ENCODE measurements around the gene EHMT1.
"Not testable (repeated sequence)": the region's sequence is repeated elsewhere in the genome, so short reads cannot be mapped to it uniquely, and the experiment has no call there.

EHMT1 gene

DNA sequence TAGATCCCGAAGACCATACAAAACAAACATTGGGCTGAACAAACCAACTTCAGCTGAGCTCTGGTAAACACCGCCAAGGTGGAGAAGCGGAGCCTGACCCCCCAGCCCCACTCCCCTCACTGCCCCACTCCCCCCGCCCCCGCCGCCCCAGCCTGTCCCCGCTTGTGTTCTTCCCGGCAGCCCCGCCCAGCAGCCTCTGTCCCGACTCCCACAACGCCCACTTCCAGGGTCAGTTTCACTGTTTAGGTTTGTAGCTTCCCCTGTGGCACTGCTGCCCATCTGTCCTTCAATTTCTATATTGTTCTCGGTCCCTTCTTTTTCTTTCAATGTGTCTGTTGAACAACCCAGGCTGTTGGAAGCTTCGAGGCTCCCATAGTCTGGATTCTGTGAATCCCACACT is 146.7 kb downstream of the EHMT1 start:
- DNase-seq: no peak

DNA sequence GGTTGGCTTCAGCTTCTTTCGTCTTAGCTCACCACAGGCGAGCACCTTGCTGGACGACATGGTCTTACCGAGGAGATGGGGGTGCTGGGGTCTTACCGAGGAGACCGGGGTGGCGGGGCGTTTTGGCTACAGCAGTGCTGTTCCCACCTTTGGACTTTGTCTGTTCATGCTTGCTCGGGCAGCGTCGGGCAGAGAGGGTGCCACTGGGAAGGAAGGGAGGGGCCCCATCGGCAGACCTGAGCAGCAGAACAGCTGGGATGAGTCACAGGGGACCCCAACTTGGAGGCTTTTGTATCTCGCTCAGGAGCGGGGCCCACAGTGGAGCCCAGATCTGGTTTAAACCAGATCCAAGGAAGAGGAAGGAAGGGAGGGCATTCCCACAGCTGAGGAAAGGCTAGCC is 152.8 kb downstream of the EHMT1 start:
- no peak for DNase-seq

DNA sequence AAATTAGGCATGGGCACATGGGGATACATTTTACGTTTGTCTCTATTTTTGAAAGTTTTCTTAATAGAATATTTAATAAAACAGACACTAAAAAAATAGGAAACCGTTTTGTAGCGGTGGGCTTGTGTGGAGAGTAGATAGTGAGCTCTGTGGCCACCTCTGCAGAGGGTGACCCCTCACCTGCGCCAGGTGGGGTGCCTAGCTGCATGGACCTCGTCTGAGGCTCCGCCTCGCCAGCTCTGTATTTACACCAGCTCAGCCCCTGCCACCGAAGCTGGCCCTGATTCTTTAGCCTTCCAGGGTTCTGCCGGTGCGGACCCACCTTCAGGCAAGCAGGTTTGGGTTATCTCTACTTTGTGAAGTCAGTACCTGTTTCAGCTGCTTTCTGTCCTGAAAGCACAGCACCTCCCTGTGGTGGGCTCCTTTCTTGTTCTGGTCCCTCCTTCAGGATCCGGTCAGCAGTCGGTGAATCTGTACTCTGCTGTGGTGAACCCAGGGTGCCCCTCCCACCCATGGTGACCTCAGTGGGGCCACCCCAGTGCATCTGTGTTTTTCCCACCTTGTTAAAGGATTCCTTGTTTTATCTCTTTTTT is 153.6 kb downstream of the EHMT1 start:
- no peak for DNase-seq

DNA sequence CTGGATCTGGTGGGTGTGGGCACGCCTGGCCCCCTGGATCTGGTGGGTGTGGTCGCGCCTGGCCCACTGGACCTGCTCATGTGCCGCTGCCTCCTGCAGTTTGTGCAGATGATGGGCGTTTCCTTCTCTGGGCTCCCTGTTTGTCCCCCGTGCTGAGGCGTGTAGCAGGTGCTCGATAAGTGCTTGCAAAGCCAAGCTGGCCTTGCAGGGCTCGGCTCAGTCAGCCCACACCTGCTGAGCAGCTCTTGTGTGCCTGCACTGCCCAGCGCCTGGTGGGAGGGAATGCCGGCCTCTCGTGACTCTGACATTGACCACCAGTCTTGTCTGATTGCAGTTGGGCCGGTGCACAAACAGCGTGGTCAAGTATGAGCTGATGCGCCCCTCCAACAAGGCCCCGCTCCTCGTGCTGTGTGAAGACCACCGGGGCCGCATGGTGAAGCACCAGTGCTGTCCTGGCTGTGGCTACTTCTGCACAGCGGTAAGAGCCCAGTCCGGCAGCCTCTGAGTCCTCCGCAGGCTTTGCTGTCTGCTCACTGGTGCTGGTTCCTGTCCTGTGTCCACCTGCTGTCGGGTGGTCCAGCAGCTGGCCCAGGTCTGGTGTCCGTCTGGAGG is 156.1 kb downstream of the EHMT1 start:
- DNase-seq: no peak

DNA sequence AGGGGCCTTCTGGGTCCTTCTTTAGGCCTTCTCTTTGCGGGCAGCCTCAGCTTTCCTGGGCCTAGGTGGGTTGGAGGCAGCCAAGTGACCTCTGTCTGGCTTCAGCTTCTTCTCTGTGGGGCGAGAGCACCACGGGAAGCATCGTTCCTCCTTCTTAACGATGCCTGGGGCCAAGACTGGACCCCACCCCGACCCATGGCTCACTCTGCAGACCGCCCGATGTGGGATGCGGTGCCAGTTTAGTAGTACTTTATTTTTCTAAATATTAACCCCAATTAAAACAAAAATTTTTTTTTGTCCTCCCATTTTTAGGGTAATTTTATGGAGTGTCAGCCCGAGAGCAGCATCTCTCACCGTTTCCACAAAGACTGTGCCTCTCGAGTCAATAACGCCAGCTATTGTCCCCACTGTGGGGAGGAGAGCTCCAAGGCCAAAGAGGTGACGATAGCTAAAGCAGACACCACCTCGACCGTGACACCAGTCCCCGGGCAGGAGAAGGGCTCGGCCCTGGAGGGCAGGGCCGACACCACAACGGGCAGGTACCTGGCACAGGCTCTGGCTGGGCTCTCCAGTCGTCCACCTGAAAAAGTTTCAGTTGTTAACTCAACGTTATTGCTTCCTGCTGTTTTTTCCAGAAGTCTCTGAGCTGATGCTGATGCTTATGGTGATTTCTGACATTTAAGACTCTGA is 157.6 kb downstream of the EHMT1 start:
- DNase-seq: no peak

DNA sequence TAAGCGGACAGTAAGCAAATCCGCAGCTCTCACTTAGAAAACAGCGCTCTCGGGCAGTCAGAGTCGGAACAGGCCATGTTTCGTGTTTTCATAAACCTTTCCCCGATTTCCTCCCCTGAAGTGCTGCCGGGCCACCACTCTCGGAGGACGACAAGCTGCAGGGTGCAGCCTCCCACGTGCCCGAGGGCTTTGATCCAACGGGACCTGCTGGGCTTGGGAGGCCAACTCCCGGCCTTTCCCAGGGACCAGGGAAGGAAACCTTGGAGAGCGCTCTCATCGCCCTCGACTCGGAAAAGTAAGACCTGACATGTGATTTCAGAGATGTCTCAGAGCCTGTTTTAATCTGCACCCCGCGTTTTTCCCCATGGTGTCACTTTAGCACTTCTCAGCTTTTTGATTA is 159.0 kb downstream of the EHMT1 start:
- no peak for DNase-seq

DNA sequence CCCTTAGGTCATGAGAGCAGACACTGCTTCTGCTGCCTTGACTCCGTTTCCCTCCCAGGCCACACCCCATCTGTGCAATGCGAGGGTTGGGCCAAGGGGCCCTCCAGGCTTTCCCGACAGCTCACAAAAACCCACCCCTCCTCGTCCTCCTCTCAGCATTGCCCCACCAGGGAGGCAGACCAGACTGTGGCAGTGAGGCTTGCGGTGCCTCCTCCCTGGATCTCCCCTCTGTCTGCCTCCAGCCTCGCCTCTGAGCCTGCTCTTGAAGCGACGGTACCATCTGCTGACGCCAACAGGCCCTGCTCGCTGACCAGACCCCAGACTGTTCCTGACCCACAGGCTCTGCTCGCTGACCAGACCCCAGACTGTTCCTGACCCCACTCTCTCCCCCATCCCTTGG is 159.5 kb downstream of the EHMT1 start:
- no peak for DNase-seq

DNA sequence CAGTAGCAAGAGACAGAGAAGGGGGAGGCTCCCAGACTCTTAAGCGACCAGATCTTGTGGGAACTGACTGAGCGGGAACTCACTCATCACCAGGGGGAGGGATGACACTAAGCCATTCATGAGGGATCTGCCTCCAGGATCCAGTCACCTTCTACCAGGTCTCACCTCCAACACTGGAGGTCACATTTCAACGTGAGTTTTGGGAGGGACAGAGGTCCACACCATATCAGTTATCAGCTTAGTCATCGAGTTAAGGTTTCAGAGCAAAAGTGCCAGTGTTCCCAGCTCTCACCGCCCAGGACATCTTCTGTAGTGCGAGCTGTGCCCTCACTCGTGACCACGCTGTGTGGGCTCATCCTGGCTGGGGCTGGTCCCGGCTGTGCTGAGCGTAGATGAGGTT is 160.1 kb downstream of the EHMT1 start:
- no peak for DNase-seq

DNA sequence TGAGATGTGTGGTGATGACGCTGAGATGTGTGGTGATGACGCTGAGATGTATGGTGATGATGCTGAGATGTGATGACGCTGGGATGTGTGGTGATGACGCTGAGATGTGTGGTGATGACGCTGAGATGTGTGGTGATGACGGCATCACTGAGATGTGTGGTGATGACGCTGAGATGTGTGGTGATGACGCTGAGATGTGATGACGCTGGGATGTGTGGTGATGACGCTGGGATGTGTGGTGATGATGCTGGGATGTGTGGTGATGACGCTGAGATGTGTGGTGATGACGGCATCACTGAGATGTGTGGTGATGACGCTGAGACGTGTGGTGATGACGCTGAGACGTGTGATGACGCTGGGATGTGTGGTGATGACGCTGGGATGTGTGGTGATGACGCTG is 161.2 kb downstream of the EHMT1 start:
- not testable (repeated sequence) for DNase-seq

DNA sequence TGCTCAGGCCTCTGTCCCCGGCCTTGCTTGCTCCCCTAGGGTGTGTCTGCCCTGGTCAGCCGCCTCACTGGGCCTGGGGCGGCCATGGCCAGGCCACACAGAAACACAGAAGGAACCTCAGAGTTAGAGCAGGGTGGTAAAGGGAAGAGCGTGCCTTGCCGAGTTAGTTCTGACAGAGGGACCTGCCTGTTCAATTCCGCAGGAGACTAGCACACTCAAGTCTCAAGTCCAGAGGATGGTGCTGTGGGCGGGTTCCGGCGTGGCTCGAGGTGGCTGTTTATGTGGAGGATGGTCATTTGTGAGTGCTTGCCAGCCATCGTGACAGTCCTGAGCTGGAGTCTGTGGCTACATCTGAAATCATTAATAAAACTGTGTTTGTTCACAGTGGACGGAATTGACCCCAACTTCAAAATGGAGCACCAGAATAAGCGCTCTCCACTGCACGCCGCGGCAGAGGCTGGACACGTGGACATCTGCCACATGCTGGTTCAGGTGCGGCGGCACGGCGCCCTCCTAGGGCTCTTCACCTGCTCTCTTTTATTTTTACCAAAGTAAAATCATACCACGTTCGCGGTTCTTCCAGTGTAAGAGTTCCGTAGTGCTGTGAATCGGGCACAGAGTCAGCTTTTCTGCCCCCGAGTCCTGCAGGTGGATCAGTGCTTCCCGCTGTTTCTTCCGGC is 163.2 kb downstream of the EHMT1 start:
- no peak for DNase-seq

DNA sequence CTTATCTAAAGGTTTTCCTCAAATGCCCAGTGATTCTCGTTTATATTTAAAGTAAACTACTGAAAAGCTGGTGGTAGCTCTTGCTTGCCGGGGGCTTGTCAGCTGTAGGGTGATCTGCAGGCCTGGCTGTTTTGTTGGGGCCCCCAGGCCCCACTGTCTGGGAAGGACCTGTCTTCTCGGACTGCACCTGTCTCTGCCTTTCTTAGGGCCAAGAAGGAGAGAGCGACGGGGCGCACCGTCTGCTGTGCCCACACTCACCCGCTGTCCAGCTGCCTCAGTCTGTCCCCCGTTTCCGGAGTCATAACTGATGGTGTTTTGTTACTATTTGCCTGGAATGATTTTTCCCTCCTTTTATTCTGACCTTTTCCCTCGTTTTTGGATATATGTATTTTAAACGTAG is 164.7 kb downstream of the EHMT1 start:
- DNase-seq: peak; percentile 38

DNA sequence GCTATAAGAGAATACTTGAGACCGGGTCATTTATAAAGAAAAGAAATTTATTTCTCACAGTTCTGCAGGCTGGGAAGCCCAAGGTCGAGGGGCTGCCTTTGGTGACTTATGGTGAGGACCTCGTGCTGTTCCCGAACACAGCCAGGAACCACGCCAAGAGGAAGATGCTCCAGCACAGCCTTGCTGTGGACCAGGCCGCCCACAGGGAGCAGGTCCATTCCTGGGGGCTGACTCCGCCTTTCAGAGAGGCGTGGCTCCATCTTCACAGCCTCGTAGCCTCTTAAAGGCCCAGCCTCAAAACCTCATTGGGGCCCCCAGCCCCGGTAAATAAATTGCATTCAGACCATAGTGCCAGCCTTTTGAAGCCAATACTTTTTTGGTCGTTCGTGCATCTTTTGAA is 165.2 kb downstream of the EHMT1 start:
- no peak for DNase-seq

DNA sequence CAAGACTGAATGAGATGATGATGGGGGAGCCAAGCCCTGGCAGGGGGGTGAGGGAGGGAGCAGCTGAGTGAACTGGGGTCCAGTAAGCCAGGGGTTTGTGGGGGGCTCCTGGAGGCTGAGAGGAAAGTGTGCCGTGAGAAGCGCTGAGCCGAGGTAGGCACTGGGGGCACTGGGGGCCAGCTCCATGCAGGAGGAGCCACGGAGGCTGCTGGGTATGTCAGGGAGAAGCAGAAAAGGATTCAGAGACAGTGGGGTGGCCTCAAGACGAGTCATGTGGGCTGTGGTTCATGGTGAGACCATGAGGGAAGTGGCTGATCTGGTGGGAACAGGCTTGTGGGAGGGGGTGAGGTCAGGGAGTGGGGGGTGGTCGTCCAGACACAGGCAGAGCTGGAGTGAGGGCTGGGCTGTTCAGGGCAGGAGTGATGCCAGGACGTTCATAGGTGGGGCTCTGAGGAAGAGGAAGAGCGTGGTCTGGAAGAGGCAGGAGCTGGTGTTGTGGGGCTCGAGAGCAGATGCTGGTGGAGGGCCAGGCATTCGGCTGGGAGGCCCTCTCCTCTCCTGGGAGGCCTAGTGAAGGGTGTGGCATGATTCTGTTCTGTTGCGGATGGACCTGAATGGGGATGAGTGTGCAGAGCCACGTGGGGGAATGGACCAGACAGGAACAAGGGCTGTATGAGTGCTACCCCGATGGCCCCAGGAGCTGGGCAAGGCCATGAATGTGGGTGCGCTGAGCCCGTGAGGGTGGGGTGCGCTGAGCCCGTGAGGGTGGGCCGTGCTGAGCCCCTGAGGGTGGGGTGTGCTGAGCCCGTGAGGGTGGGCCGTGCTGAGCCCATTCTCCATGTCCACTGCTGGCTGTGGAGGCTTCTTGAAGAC is 166.1 kb downstream of the EHMT1 start:
- DNase-seq: no peak

DNA sequence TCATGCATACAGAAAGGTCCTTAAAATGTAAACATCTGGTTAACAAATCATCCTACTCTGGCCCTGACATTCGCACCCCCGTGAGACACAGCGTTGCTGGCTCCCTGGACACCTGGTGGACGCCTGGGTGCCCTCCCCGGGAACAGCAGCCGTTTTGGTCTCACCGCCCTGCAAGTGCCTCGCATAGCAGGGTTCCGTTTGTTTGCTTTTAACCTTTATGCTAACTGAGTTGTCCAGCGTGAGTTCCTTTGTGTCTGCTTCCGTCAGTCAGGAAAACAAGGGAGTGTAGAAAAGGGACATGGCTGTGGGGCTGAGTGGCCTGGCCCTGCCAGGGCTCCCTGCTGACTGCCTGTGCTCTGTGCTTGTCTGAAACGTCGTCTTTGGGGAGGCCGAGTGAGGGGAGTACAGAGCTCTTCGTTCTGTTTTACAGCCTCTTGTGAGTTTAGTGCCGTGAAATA is 166.9 kb downstream of the EHMT1 start:
- no peak for DNase-seq

DNA sequence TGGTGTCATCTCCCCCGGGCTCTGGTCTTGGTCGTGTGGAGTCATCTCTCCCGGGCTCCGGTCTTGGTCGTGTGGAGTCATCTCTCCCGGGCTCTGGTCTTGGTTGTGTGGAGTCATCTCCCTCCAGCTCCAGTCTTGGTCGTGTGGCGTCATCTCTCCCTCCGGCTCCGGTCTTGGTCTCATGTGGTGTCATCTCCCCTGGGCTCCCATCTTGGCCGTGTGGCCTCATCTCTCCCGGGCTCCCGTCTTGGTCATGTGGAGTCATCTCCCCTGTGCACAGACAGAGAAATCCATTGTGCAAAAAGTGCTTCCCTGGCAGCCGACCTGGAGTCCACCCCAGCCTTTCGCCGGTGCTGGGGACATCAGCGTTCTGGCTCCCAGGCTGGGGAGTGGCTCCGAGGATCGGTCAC is 167.7 kb downstream of the EHMT1 start:
- DNase-seq: no peak

DNA sequence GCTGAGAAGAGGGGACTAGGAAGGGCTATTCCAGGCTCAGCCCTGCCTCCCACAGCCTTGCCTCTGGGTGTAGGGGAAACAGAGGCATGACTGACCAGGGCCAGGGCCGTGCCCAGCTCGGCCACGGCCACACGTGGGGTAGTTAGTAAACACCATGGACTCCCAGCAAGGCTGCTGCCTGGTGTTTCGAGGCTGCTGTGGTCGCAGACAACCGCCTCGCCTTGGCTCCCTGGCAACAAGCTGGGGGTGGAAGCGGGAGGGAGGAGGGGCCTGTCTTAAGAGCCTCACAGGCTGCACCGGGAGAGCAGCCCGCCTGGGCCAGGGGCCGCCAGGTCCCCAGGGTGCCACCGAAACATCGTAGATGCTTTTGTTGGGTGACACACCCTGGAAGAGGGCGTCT is 168.6 kb downstream of the EHMT1 start:
- no peak for DNase-seq

DNA sequence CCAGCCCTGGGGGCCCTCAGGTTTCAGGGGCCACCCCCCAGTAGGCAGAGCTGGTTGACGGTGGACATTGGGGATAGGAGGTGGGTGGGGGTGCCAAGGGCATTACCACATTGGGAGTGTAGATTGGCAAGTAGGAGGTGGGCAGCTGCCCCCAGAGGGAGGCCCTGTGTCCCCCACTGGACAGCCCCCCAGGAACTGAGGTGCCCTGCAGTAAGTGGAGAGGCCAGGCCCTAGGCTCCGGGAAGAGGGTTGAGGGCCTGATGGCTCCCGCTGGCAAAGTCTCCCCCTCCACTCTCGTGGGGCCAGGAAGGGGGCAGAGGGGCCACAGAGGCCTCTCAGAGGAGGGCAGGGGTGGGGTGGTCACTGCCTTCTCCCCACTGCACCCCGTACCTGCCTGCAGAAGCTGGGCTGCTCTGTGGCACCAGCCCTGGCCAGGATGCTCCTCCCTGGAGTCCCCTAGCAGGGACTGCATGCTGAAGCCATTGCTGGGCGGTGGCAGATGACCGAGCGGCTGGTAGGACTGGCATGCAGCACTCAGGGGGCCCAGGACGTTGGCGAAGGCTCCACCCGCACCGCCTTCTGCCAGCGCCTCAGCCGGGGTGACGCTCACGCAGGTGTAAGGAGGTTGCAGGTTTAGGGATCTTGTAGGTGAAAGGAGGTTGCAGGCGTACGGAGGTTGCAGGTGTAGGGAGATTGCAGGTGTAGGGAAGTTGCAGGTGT is 169.1 kb downstream of the EHMT1 start:
- no peak for DNase-seq

DNA sequence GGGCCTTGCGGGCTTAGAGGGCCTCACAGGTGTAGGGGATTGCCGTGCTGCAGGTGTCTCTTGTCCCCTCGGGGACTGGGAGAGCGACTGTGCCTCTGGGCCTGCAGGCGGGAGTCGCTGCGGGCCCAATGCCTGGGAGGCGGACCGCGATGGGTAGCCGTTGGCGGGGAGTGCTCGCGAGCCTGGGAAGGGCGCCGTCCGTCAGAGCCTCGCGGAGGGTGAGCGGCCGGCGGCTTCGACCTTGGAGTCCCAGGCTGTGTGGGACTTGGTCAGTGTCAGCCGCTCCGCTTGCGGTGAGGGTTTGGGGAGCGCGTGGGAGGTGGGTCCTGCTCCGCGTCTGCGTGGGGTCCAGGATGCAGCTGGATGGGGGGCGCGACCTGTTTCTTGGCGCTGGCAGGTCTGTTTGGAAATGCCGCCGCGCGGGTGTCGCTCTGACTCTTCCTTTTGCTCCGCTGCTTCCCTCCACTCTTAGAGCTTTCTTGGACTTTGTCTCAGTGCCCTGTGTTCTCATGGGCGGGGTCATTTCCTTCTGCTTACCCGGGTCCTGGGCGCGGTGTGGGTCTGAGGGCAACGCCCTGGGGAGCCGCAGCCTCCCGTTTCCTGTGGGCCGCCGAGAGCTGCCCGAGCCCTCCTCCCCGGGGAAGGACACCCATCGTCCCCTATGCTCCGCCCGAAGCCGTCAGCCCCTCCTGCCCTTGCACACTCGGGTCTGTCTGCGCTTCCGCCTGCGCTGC is 169.9 kb downstream of the EHMT1 start:
- DNase-seq: no peak

DNA sequence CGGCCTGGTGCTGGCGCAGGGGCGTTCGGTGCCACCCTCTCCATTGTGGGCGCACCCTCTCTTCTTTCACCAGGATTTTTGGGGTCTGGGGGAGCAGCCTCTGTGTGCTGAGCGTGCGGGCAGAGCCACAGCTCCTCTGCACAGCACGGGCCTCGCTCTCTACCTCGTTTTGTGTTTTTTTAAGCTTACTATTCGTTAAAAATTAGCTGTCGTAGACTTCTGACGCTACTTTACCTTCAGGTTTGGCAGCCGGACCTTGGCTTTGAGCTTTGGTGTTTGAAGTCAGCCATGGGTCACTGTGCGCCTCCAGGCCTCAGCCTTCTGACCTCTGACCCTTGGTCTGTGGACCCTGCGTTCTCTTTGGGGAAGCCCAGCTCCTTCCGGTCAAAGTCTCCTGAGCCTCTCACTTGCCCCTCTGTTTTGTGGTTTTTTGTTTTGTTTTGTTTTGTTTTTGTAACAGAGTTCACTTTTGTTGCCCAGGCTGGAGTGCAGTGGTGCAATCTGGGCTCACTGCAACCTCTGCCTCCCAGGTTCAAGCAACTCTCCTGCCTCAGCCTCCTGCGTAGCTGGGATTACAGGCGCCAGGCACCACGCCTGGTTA is 170.6 kb downstream of the EHMT1 start:
- no peak for DNase-seq

DNA sequence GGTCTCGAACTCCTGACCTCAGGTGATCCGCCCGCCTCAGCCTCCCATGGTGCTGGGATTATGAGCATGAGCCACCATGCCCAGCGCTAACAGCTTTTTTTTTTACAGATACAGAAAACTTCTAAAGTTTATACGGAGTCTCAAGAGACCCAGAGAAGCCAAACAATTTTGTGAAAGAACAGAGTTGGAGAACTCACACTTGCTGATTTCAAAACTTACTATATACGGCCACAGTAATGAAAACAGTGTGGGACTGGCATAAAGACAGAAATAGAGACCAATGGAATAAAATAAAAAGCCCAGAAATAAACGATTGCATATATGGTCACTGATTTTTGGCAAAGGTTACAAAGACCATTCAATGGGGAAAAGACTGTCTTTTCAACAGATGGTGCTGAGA is 173.1 kb downstream of the EHMT1 start:
- DNase-seq: no peak

DNA sequence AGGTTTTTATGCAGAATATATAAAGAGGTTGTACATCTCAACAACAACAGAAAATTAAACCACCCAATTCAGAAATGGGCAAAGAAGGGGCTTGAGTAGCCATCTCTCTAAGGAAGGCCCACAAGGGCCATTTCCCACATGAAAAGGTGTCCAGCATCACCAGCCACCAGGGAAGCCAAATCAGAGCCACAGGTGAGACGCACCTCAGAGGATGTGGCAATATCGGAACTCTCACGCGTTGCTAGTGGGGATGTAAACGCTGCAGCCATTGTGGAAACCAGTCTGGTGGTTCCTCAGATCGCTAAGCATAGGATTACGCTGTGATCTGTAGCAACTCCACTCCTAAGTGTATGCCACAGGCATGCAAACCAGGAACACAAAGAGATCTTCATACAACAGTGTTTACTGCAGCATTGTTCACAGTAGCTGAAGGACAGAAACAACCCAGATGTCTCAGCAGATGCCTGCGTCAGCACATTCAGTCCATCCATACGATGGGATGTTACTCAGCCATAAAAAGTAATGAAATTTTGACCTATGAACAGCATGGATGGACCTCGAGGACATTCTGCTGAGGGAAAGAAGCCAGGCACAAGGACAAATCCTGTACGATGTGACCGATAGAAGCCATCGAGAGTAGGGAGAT is 174.5 kb downstream of the EHMT1 start:
- DNase-seq: no peak
